Kidney (tissue), 14 donors: ENCODE measurements around the gene ACTR10. TPM values are rescaled to one million over a fixed set of nuclear protein-coding genes. Genes with fewer than 3 reads are reported as not detected.
A peak's percentile ranks its signal among the peaks of the same experiment; 100 is the strongest.

Experiments
- DNase-seq, 5 donors: peaks; one replicate each; pipeline ENCODE4 v3.0.0-alpha.2; 2013 to 2020
- FAIRE-seq: peaks from 2 replicates; lab custom pipeline; 2012; peaks lifted over from hg19 to GRCh38; lab: Jason Lieb, UNC
- H3K27ac ChIP-seq, 2 donors: one replicate each; pipeline ENCODE4 v1.7.0; 2013; ENCODE audit warnings: low read depth in 2 of 2, low read length in 2 of 2, inconsistent platforms in 1 of 2
- H3K27me3 ChIP-seq: one replicate; pipeline ENCODE4 v1.7.1; 2013; ENCODE audit warnings: low read length, inconsistent platforms; ENCODE audit not compliant: control insufficient read depth, insufficient read depth
- H3K36me3 ChIP-seq, 3 donors: one replicate each; pipeline versions ENCODE4 v1.7.0 to v1.7.1; 2013; ENCODE audit warnings: low read length in 3 of 3, control low read depth in 1 of 3, inconsistent platforms in 1 of 3; ENCODE audit not compliant: insufficient read depth in 3 of 3, control insufficient read depth in 2 of 3
- H3K4me1 ChIP-seq, 3 donors: one replicate each; pipeline versions ENCODE4 v1.7.0 to v1.7.1; 2013; ENCODE audit warnings: low read length in 3 of 3, inconsistent platforms in 1 of 3, low read depth in 1 of 3; ENCODE audit not compliant: control insufficient read depth in 2 of 3, insufficient read depth in 2 of 3
- H3K4me3 ChIP-seq, 3 donors: one replicate each; pipeline versions ENCODE4 v1.7.0 to v1.8.1; 2013; ENCODE audit warnings: low read length in 3 of 3, control low read depth in 1 of 3, inconsistent platforms in 1 of 3
- H3K9ac ChIP-seq, 3 donors: one replicate each; pipeline versions ENCODE4 v1.7.0 to v1.7.1; 2013; ENCODE audit warnings: low read length in 3 of 3, control low read depth in 1 of 3, inconsistent platforms in 1 of 3
- H3K9me3 ChIP-seq, 3 donors: one replicate each; pipeline versions ENCODE4 v1.7.0 to v1.7.1; 2013; ENCODE audit warnings: low read length in 3 of 3, control low read depth in 1 of 3, inconsistent platforms in 1 of 3; ENCODE audit not compliant: control insufficient read depth in 2 of 3, insufficient read depth in 1 of 3
- CTCF ChIP-seq: IDR thresholded peaks from 3 replicates; pipeline ENCODE4 v1.5.1; 2012; ENCODE audit warnings: mild to moderate bottlenecking, moderate library complexity, borderline replicate concordance; ENCODE audit not compliant: insufficient read depth; ENCODE audit errors: extremely low read depth
- intact Hi-C: fragments of 100-400 bp; cut with DNase I; formaldehyde crosslinking; loops from one replicate; pipeline ENCODE4 v1.11.1; 2022
- polyA plus RNA-seq: library from polyadenylated mRNA; stranded (reverse); fragments of 350-450 nt; fragmentation: Illumina TruSeq; extraction: RNeasy Lipid Tissue Mini Kit (QIAGEN cat#74804); gene quantifications from one replicate; pipeline ENCODE4 v1.2.3, GENCODE V29; 2014; ENCODE audit warnings: low read depth, low replicate concordance; ENCODE audit not compliant: insufficient read depth
- total RNA-seq: library from RNA; stranded (reverse); fragmentation: NEBNext Ultra II Directional; extraction: Animal tissue kit (Norgen Biotek cat#: 25700); gene quantifications from one replicate; pipeline ENCODE4 v1.2.1, GENCODE V29; 2021
- donor health status: control.
- donor health status: control.
- donor health status: control.
- donor health status: control.
- donor health status: control.
- donor health status: DM: yes; HTN: yes; CAD: no.
- donor health status: Normal renal cell carcinoma (clear cell type).

The ACTR10 gene
- total and polyA plus RNA-seq, 2 donors from 2014 or later = 68.1 to 96.6 TPM

GRCh38 chr14:58198086-58198485 lies 1.9 kb upstream of the ACTR10 start:
- no peak overlapping the region for H3K9ac ChIP-seq
- TF ChIP-seq CTCF = no peak
- H3K4me1 ChIP-seq = peaks cover 0 to 5% (median 2%) of the 10 kb centered on the region in 3 donors
- DNase-seq = no peak
- H3K9me3 ChIP-seq = no peaks in the 10 kb centered on the region
- no peak overlapping the region for H3K27ac ChIP-seq
- FAIRE-seq = no peak
- intact Hi-C loops = no loop called here
- no peaks in the 10 kb centered on the region for H3K36me3 ChIP-seq
- no peak overlapping the region for H3K4me3 ChIP-seq
- H3K27me3 ChIP-seq = no peaks in the 10 kb centered on the region

GRCh38 chr14:58200480-58200841 lies 512 bp downstream of the ACTR10 start:
- intact Hi-C loops = no loop called here
- Histone ChIP-seq H3K36me3 (peaks cover 0 to 2% (median 0%) of the 10 kb centered on the region in 3 donors), H3K9me3 (no peaks in the 10 kb centered on the region), H3K9ac (peak overlapping the region; percentile 75 to 95 (median 88)), H3K27ac (peak overlapping the region; percentile 83 to 84), H3K4me1 (peaks cover 0 to 5% (median 2%) of the 10 kb centered on the region in 3 donors), H3K27me3 (no peaks in the 10 kb centered on the region), H3K4me3 (peak overlapping the region; percentile 76 to 95 (median 95))
- TF ChIP-seq CTCF = no peak
- no peak for DNase-seq
- no peak for FAIRE-seq

GRCh38 chr14:58200846-58201245 lies 897 bp downstream of the ACTR10 start:
- peaks cover 0 to 5% (median 2%) of the 10 kb centered on the region in 3 donors for H3K4me1 ChIP-seq
- H3K27me3 ChIP-seq = no peaks in the 10 kb centered on the region
- TF ChIP-seq CTCF = no peak
- FAIRE-seq (no peak), DNase-seq (peak in 1 of 5 donors; percentile 21)
- peaks cover 0 to 2% (median 0%) of the 10 kb centered on the region in 3 donors for H3K36me3 ChIP-seq
- no peaks in the 10 kb centered on the region for H3K9me3 ChIP-seq
- H3K27ac ChIP-seq = no peak overlapping the region
- peak overlapping the region; percentile 39 to 95 (median 88) for H3K9ac ChIP-seq
- peak overlapping the region; percentile 76 to 95 (median 95) for H3K4me3 ChIP-seq
- intact Hi-C loops = no loop called here

GRCh38 chr14:58213176-58213575 lies 13.2 kb downstream of the ACTR10 start:
- Histone ChIP-seq H3K4me3 (no peak overlapping the region), H3K27ac (no peak overlapping the region), H3K9me3 (no peaks in the 10 kb centered on the region), H3K9ac (no peak overlapping the region), H3K27me3 (no peaks in the 10 kb centered on the region), H3K36me3 (peaks cover 10 to 26% (median 13%) of the 10 kb centered on the region in 3 donors), H3K4me1 (no peaks in the 10 kb centered on the region)
- FAIRE-seq = no peak
- no peak for DNase-seq
- intact Hi-C loops = no loop called here
- no peak for TF ChIP-seq CTCF
